ENCODE measurements around the gene MYBPHL.

The MYBPHL gene

DNA sequence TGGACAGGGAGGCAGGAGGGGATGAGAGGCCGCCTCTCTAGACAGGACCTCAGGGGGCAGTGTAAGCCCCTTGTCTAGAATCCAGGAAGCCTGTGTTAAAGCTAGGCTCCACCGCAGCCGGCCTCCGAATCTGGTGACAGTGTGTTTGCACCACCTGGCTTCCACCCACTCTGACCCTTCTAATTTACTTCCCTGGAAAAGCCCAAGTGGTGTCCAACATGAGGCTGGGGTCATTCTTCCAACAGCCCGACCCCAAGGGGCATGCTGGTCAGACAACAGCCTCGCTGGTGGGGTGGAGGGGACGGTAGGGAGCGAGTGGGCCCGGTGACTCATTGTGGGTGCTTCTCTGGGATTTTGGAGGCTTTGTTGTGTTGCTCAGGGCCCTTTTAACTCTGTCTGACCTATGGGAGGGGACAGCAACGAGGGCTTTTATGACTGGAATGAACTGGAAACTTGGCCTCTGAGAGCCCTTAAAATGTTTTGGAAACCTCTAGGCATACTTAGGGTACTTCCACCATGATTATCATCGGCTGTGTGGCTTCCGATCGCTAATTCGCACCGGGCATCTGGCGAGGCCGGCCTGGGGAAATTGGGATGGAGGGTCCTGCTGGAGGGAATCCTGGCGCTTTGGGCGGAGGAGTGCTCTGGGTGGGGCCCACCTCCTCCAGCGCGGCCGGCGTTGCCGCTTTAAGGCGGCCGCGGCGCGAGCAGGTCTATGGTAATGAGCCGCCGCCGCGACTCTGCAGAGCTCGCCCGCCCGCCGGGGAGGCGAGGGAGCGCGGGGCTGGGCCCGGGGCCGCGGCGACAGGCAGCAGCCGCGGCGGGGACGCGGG lies 57.8 kb downstream of the MYBPHL start, which contains the start of gene CELSR2:
CELSR2 (plus strand) TSS at position 743 of the 833 bp plus-strand sequence. CDS start 541 bp downstream, outside the sequence.
- H3K27ac ChIP-seq = no peak within 1 kb of the TSS

DNA sequence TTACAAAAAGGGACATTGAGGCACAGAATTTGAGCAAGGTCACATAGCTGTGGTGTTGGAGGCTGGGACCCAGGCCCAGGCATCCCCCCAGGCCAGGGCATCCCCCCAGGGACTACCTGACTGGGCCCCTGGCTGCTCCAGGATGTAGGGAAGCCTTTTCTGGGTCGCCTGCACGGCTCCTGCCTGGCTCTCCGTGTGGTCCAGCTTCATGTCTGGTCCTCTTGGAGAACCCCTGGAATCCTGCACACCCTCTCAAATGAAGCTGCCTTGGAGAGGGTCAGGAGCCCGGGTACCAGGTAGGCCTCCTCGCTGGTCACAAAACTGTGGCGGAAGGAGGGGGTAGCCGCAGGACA lies 58.4 kb downstream of the MYBPHL start:
- no peak overlapping the region for H3K27ac ChIP-seq

More for the DNA sequence above, 57.8 kb downstream of the MYBPHL start, which contains the start of gene CELSR2:
- TF ChIP-seq ZFX (IDR thresholded peaks at IDR 0.05; ENCODE audit: borderline replicate concordance) = no peak
- TF ChIP-seq, protein P1, sequence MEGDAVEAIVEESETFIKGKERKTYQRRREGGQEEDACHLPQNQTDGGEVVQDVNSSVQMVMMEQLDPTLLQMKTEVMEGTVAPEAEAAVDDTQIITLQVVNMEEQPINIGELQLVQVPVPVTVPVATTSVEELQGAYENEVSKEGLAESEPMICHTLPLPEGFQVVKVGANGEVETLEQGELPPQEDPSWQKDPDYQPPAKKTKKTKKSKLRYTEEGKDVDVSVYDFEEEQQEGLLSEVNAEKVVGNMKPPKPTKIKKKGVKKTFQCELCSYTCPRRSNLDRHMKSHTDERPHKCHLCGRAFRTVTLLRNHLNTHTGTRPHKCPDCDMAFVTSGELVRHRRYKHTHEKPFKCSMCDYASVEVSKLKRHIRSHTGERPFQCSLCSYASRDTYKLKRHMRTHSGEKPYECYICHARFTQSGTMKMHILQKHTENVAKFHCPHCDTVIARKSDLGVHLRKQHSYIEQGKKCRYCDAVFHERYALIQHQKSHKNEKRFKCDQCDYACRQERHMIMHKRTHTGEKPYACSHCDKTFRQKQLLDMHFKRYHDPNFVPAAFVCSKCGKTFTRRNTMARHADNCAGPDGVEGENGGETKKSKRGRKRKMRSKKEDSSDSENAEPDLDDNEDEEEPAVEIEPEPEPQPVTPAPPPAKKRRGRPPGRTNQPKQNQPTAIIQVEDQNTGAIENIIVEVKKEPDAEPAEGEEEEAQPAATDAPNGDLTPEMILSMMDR (IDR thresholded peaks at IDR 0.05) = no peak

DNA sequence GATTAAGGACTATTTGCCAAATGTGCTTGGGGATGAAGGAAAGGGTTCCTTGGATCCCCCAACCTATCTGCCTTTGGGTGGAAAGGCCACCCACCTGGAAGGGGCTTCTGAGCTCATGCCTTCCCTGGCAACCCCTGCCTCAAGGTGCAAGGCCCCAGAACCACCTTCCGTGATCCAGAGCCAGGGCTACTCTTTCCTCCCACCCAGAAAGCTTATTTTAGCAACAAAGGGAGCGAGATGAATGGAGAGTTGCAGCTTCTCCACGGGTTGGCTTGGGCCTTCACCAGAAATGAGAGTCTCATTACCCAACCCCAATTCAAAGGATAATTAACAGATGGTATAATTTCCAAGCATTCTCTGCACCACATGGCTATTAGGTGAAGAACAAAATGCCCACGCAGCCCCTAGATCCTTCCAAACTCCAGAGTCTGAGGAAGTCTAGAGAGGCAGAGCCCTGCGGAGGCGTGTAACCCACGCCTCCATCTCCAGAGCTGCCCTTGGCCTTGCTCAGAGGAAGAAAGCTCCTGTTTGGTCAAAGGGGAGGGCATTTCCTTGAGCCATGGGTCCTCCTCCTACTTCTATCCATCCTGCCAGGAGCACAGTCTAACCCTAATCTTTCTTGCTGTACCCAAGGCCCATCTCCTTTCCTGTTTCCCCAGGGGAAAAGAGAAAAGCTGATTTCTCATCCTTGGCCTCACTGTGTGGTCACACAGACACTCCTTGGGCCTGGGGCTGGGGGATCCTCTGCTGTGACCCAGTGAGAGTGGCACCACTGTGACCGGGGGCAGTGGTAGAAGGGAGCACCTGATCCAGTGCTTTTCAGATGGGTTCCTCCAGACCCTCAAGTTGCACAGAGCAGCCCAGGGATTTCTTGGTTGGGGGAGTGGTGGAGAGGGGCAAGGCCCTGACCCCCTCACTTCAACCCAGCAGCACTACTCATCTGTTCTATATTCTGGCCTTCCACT lies 59.1 kb downstream of the MYBPHL start:
- no peak for TF ChIP-seq ZFX (IDR thresholded peaks at IDR 0.05; ENCODE audit: borderline replicate concordance)
- TF ChIP-seq, protein P1 (IDR thresholded peaks at IDR 0.05) = no peak
- no peak overlapping the region for H3K27ac ChIP-seq

More for the DNA sequence above, 58.4 kb downstream of the MYBPHL start:
- TF ChIP-seq ZFX (IDR thresholded peaks at IDR 0.05; ENCODE audit: borderline replicate concordance) = no peak
- TF ChIP-seq, protein P1 (IDR thresholded peaks at IDR 0.05) = no peak

DNA sequence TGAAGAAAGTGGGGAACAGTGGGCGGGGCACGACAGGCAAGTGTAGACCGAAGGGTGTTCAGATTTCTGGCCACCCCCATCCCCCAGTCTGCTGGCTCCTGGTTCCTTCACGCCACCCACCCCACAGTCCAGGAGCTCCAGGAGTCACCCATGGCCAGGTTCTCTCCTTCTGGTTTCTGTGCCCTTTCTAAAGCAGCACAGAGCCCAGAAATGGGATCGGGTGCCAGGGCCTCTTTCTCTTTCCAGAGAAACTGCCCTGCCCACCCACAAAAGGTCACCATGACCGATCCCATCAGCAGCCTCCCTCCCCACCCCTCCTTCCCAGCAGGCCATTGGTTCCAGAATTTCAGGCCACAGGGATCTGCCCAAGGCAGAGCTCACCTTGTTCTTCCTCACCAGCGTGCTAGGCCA lies 60.7 kb downstream of the MYBPHL start:
- TF ChIP-seq, protein P1 (IDR thresholded peaks at IDR 0.05) = no peak
- TF ChIP-seq ZFX (IDR thresholded peaks at IDR 0.05; ENCODE audit: borderline replicate concordance) = no peak
- H3K27ac ChIP-seq = no peak overlapping the region

DNA sequence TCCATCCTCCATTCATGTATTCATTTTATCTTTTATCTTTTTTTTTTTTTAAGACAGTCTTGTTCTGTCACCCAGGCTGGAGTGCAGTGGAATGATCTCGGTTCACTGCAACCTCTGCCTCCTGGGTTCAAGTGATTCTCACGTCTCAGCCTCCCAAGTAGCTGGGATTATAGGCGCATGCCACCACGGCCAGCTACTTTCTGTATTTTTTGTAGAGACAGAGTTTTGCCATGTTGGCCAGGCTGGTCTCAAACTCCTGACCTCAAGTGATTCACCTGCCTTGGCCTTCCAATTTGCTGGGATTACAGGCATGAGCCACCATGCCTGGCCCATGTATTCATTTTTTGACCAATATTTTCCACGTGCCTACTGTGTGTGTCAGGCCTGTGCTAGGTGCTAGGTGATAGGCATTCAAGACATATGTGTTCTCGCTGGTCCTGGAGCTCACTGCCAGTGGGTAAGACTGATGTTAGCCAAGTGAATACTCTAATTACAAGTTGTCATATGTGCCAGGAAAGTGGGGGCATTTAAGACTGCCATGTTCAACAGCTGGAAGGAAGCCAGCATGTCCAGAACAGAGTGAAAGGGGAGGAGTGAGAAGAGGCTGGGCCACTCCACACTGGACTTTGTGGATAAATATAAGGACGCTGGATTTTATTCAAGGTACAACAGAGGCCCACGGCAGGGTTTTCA lies 62.8 kb downstream of the MYBPHL start:
- TF ChIP-seq ZFX (IDR thresholded peaks at IDR 0.05; ENCODE audit: borderline replicate concordance) = no peak
- TF ChIP-seq, protein P1 (IDR thresholded peaks at IDR 0.05) = no peak
- no peak overlapping the region for H3K27ac ChIP-seq

DNA sequence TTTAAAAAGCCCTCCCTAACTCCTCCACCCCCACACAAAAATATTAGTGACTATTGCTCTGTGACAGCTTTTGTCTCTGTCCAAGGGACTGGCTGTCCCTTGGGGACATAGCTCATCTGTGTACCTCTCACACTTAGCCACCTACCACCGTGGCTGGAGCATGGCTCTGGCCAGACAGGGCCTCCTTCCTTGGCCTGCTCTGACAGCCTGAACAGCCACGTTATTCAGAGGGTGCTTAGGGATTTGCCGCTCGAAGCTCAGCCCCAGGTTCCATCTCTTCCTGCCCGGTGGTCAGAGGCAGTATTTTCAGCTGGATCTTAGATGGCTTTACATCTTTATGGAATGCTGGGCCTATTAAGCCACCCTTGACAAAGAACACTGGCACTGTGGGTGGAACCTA lies 63.6 kb downstream of the MYBPHL start:
- no peak overlapping the region for H3K27ac ChIP-seq
- TF ChIP-seq, protein P1 (IDR thresholded peaks at IDR 0.05) = no peak
- TF ChIP-seq ZFX (IDR thresholded peaks at IDR 0.05; ENCODE audit: borderline replicate concordance) = no peak

Data from 22Rv1 (cell line).